CD8-positive, alpha-beta memory T cell (primary cell): ENCODE measurements around the gene CCDC120. TPM values are rescaled to one million over a fixed set of nuclear protein-coding genes. Genes with fewer than 3 reads are reported as not detected.

Source experiments
- CTCF ChIA-PET: fragments of 350-600 bp; sonication (Branson Sonifier 250); formaldehyde crosslinking; loops from one replicate; lab custom pipeline; 2021; ENCODE audit warnings: antibody characterized with exemption; lab: Charles Lee
- POLR2A ChIA-PET: fragments of 350-600 bp; sonication (Branson Sonifier 250); formaldehyde crosslinking; loops from one replicate; lab custom pipeline; 2021; ENCODE audit warnings: antibody characterized with exemption; lab: Charles Lee
- DNase-seq, 5 donors: peaks; one replicate each; pipeline versions ENCODE4 v3.0.0 to v3.0.0-alpha.2; 2020 to 2022; ENCODE audit warnings: mixed read lengths in 1 of 5
- H3K27ac ChIP-seq: one replicate; pipeline ENCODE4 v1.7.0; 2013; ENCODE audit warnings: low read depth, mild to moderate bottlenecking, low read length, moderate library complexity
- H3K27me3 ChIP-seq: 2 replicates; pipeline ENCODE4 v1.7.0; 2013; ENCODE audit warnings: low read length, mild to moderate bottlenecking; ENCODE audit not compliant: insufficient read depth, poor library complexity, severe bottlenecking
- H3K36me3 ChIP-seq: 2 replicates; pipeline ENCODE4 v1.7.0; 2013; ENCODE audit warnings: mild to moderate bottlenecking, low read length, moderate library complexity; ENCODE audit not compliant: insufficient read depth
- H3K4me1 ChIP-seq: 2 replicates; pipeline ENCODE4 v1.7.0; 2013; ENCODE audit warnings: mild to moderate bottlenecking, low read length, moderate library complexity; ENCODE audit not compliant: insufficient read depth
- H3K4me3 ChIP-seq: 2 replicates; pipeline ENCODE4 v1.7.0; 2013; ENCODE audit warnings: mild to moderate bottlenecking, low read length
- H3K9me3 ChIP-seq: 2 replicates; pipeline ENCODE4 v1.7.0; 2013; ENCODE audit warnings: mild to moderate bottlenecking, low read length
- H3K27ac Mint-ChIP-seq, 8 donors: one replicate each; pipeline ENCODE4 v1.8.0; 2020 to 2021; ENCODE audit warnings: mixed read lengths in 8 of 8, mild to moderate bottlenecking in 6 of 8, inconsistent platforms in 3 of 8, moderate library complexity in 3 of 8
- H3K27me3 Mint-ChIP-seq, 2 donors: one replicate each; pipeline ENCODE4 v1.8.0; 2020 to 2021; ENCODE audit warnings: mixed read lengths in 2 of 2, mild to moderate bottlenecking in 1 of 2, moderate library complexity in 1 of 2
- H3K36me3 Mint-ChIP-seq, 3 donors: one replicate each; pipeline ENCODE4 v1.8.0; 2020 to 2021; ENCODE audit warnings: mixed read lengths in 3 of 3, inconsistent platforms in 1 of 3, mild to moderate bottlenecking in 1 of 3
- H3K4me1 Mint-ChIP-seq, 3 donors: one replicate each; pipeline ENCODE4 v1.8.0; 2020 to 2021; ENCODE audit warnings: mixed read lengths in 3 of 3, inconsistent platforms in 1 of 3, mild to moderate bottlenecking in 1 of 3
- H3K4me3 Mint-ChIP-seq, 7 donors: one replicate each; pipeline ENCODE4 v1.8.0; 2020 to 2021; ENCODE audit warnings: mixed read lengths in 7 of 7, mild to moderate bottlenecking in 6 of 7, moderate library complexity in 4 of 7, inconsistent platforms in 2 of 7
- H3K9me3 Mint-ChIP-seq, 5 donors: one replicate each; pipeline ENCODE4 v1.8.0; 2020 to 2022; ENCODE audit warnings: mixed read lengths in 5 of 5, mild to moderate bottlenecking in 3 of 5, moderate library complexity in 2 of 5, inconsistent platforms in 1 of 5
- polyA plus RNA-seq: library from polyadenylated mRNA; unstranded; fragments of 300-500 nt; fragmentation: Illumina TruSeq; gene quantifications from one replicate; pipeline ENCODE4 v1.2.3, GENCODE V29; 2021
- total RNA-seq, 2 experiments: library from RNA; stranded (reverse); gene quantifications; one replicate each; pipeline ENCODE4 v1.2.3, GENCODE V29; 2021

CCDC120 gene
- total and polyA plus RNA-seq, 3 experiments from 2014 or later = 1.5 to 5.4 (median 5.1) TPM

DNA sequence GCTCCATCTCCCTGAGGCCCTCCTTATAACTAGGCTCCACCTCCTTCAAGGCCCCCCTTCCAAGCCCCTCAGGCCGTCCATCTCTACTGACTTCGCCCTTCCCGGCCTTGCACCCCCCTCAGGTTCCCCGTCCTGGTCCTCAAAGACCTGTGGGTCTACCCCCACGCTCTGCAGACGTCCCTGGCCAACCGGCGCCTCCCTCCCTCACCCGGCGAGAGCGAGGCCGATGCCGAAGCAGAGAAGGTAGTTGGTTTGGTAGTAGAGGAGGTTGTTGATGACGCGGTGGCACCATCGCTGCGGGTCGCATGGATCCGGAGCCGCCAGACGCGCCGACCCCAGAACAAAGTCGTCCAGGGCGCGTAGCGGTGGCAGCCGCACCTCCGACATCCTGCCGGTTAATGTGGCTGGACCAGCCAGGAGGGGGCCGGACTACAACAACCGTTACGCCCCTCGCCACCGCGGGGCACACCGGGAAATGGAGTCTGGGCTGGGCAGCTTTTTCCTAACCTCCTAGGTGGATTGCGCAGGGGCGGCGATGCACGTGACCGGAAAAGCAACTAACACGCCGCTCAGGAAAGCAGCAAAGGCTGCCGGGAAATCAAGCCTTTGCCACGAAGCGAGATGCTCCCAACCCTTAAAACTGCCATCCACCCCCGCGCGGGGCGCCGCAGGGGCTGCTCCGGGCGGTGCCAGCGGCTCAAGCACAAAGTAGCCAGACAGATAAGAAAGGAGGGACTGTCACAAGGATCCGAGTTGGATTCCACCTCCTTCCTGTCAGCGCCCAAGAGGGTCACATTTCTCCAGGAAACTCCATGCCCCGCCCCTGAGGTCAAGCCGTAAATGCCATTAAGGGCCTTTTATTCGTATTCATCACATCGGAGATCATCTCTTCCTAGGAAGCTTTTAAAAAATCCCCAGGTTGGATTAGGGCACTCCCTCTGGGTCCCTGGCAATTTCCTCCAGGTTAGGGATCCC lies 15.1 kb downstream of the CCDC120 start, which contains the start of gene PRAF2:
TSS of gene PRAF2 (minus strand) at position 402 of the 975 bp plus-strand sequence. CDS start at position 387, 15 bp downstream.
- POLR2A ChIA-PET = no interaction called here

DNA sequence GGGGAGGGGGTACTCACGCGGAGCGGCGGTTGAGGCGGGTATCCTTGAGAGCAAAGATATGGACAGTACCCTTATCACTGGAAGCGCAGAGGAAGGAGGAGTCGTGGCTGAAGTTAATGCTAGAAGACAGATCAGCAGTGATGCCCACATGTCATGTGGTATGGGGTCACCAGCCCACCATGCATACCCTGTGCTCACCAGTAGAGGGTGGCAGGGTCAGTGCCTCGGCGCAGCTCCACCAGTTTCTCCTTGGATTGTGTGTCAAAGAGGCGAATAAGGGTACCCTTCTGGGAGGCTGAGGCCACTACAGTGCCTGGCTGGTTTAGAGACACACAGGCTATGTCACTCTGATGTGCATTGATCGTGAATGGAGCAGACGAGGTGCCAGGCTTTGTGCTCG lies 16.5 kb downstream of the CCDC120 start:
- Histone ChIP-seq H3K4me3 (no peak overlapping the region), H3K27ac (no peak overlapping the region), H3K36me3 (no peaks in the 10 kb centered on the region), H3K9me3 (no peaks in the 10 kb centered on the region), H3K4me1 (peaks cover 15% of the 10 kb centered on the region), H3K27me3 (no peaks in the 10 kb centered on the region)
- ChIA-PET CTCF (interaction anchor here (0.6 kb wide), 1 partner anchor 26 kb away, joined by 3 read pairs; no protein-coding TSS in a partner anchor), POLR2A (no interaction called here)
- H3K27ac Mint-ChIP-seq = peak overlapping the region in 3 of 8 donors; percentile 58 to 95 (median 84)
- peaks cover 0 to 49% (median 0%) of the 10 kb centered on the region in 3 donors for H3K36me3 Mint-ChIP-seq
- peaks cover 8 to 29% (median 28%) of the 10 kb centered on the region in 3 donors for H3K4me1 Mint-ChIP-seq
- H3K4me3 Mint-ChIP-seq = peak overlapping the region in 1 of 7 donors; percentile 72
- DNase-seq = no peak
- no peaks in the 10 kb centered on the region for H3K9me3 Mint-ChIP-seq
- H3K27me3 Mint-ChIP-seq = peaks cover 0 to 5% of the 10 kb centered on the region in 2 donors

More for the DNA sequence above, 15.1 kb downstream of the CCDC120 start, which contains the start of gene PRAF2:
- peaks cover 8 to 22% (median 22%) of the 10 kb centered on the region in 3 donors for H3K4me1 Mint-ChIP-seq
- H3K9me3 Mint-ChIP-seq = no peaks in the 10 kb centered on the region
- CTCF ChIA-PET = no interaction called here
- H3K4me3 Mint-ChIP-seq = peak within 1 kb of the TSS; percentile 82 to 92 (median 86)
- Histone ChIP-seq H3K4me1 (peaks cover 9% of the 10 kb centered on the region), H3K4me3 (peak within 1 kb of the TSS; percentile 75), H3K36me3 (no peaks in the 10 kb centered on the region), H3K27ac (peak within 1 kb of the TSS; percentile 73), H3K27me3 (no peaks in the 10 kb centered on the region), H3K9me3 (no peaks in the 10 kb centered on the region)
- H3K27ac Mint-ChIP-seq = peak within 1 kb of the TSS; percentile 88 to 97 (median 95)
- DNase-seq = peak; percentile 81 to 93 (median 88)
- peaks cover 0 to 5% of the 10 kb centered on the region in 2 donors for H3K27me3 Mint-ChIP-seq
- peaks cover 0 to 39% (median 0%) of the 10 kb centered on the region in 3 donors for H3K36me3 Mint-ChIP-seq

DNA sequence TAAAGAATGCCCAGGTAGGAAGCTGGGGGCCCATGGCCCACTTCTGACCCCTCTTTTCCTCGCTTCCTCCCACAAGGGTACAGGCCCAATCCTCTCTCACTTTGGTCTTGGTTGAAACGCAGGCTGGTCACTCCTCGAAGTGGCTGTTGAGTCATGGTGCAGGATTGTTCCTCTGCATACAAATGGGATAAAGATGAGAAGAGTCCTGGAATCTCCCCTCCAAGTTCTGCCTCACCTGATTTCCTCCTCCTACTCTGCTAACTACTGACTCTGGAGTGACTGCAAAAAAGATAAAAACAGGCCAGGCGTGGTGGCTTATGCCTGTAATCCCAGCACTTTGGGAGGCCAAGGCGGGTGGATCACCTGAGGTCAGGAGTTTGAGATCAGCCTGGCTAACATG lies 19.1 kb downstream of the CCDC120 start:
- H3K27me3 Mint-ChIP-seq = peaks cover 0 to 4% of the 10 kb centered on the region in 2 donors

DNA sequence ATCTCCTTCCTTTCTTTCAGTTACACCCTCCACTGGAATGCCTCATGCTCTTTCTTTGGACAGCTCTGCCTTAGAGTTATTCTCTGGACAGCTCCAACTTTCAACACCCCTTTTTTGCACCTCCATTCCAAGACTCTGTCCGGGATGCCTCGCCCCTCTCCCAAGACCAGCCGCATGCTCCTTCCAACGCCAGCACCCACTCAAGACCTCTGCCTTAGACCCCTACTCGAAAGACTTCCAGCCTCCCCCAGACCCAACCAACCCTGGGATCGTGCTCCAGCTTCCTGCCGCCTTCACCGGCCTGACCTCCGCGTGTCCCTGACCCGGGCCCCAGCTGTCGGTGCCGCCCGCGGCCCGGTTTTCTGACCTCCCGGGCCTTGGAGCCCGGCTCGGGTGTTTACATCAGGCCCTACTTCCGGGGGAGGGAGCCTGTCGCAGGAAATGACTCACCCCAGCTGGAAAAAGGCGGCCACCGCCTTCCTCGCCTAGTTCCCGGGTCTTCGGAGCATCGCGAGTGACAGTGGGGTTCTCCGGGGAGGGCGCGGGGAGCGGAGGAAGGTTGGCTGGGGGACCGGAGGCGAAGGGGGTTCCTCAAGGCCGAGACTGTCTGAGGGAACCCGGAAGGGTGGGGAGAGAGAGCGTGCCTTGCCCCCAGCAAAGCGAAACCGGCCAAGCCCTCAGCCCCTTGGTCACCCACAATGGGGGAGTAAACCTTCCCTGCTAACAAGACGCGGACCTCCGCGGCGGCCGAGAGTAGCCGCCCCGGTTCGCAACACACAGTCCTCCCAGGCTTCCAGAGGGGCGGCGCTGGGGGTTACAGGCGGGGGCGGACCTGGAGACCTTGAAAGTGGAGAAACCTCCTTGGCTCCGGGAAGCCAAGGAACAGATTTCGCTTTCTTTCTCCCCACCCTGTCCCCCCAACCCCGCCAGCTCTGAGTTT lies 21.0 kb downstream of the CCDC120 start, which contains the start of gene WDR45:
TSS of gene WDR45 (minus strand) at position 399 of the 940 bp plus-strand sequence. CDS start 1,792 bp downstream, outside the sequence.
- Histone ChIP-seq H3K9me3 (no peaks in the 10 kb centered on the region), H3K27ac (peak within 1 kb of the TSS; percentile 92), H3K27me3 (no peaks in the 10 kb centered on the region), H3K4me3 (peak within 1 kb of the TSS; percentile 75), H3K36me3 (no peaks in the 10 kb centered on the region), H3K4me1 (peaks cover 7% of the 10 kb centered on the region)
- Mint-ChIP-seq H3K27me3 (peaks cover 0 to 3% of the 10 kb centered on the region in 2 donors), H3K4me1 (peaks cover 0 to 15% (median 11%) of the 10 kb centered on the region in 3 donors), H3K4me3 (peak within 1 kb of the TSS; percentile 81 to 95 (median 92)), H3K36me3 (peaks cover 0 to 41% (median 0%) of the 10 kb centered on the region in 3 donors), H3K9me3 (no peaks in the 10 kb centered on the region), H3K27ac (peak within 1 kb of the TSS; percentile 95 to 100 (median 99))
- peak; percentile 57 to 84 (median 69) for DNase-seq
- POLR2A ChIA-PET = interaction anchor here (0.5 to 1.6 kb wide), 7 partner anchors 29 to 541 kb away, joined by 3 to 8 read pairs (median 3); partner anchors contain the start of gene GRIPAP1
- CTCF ChIA-PET = interaction anchor here (0.7 to 2.0 kb wide), 3 partner anchors 76 to 185 kb away, joined by 3 to 6 read pairs (median 4); no protein-coding TSS in a partner anchor

More for the DNA sequence above, 19.1 kb downstream of the CCDC120 start:
- H3K27ac ChIP-seq = no peak overlapping the region
- H3K36me3 ChIP-seq = no peaks in the 10 kb centered on the region
- Mint-ChIP-seq H3K4me3 (no peak overlapping the region), H3K36me3 (peaks cover 0 to 43% (median 0%) of the 10 kb centered on the region in 3 donors), H3K4me1 (peaks cover 6 to 28% (median 22%) of the 10 kb centered on the region in 3 donors), H3K27ac (peak overlapping the region in 5 of 8 donors; percentile 12 to 100 (median 95)), H3K9me3 (no peaks in the 10 kb centered on the region)
- ChIA-PET POLR2A (no interaction called here), CTCF (no interaction called here)
- H3K9me3 ChIP-seq = no peaks in the 10 kb centered on the region
- H3K4me1 ChIP-seq = peaks cover 12% of the 10 kb centered on the region
- DNase-seq = no peak
- no peak overlapping the region for H3K4me3 ChIP-seq
- no peaks in the 10 kb centered on the region for H3K27me3 ChIP-seq

DNA sequence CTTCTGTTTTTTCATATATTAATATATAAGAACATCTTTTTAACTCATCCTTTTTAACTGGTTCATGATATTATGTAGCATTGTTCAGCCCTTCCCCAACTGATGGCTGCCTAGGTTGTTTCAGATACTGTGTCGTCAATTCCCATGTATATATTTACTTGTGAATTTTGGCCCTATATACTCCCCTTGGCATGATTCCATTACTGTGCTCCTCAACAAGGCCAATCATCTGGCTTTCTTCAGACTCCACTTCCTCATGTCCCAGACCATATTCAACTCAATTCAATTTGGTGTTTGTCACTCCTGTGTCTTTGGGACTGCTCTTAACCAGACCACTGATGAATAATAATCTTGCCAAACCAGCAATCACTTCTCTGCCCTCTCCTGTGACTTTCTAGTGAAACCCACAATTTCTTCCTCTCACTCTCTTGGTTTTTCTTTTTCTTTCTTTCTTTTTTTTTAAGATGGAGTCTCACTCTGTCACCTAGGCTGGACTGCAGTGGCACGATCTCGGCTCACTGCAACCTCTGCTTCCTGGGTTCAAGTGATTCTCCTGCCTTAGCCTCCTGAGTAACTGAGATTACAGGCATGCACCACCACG lies 23.6 kb downstream of the CCDC120 start:
- Mint-ChIP-seq H3K27ac (peak overlapping the region in 3 of 8 donors; percentile 27 to 54 (median 48)), H3K27me3 (peaks cover 0 to 1% of the 10 kb centered on the region in 2 donors), H3K4me1 (peaks cover 0 to 15% (median 11%) of the 10 kb centered on the region in 3 donors), H3K36me3 (peaks cover 0 to 22% (median 0%) of the 10 kb centered on the region in 3 donors), H3K9me3 (no peaks in the 10 kb centered on the region), H3K4me3 (peak overlapping the region in 3 of 7 donors; percentile 9 to 37 (median 37))
- no peak overlapping the region for H3K4me3 ChIP-seq
- H3K27me3 ChIP-seq = no peaks in the 10 kb centered on the region
- ChIA-PET CTCF (no interaction called here), POLR2A (no interaction called here)
- DNase-seq = no peak
- H3K4me1 ChIP-seq = peaks cover 7% of the 10 kb centered on the region
- no peak overlapping the region for H3K27ac ChIP-seq
- no peaks in the 10 kb centered on the region for H3K36me3 ChIP-seq
- H3K9me3 ChIP-seq = no peaks in the 10 kb centered on the region

DNA sequence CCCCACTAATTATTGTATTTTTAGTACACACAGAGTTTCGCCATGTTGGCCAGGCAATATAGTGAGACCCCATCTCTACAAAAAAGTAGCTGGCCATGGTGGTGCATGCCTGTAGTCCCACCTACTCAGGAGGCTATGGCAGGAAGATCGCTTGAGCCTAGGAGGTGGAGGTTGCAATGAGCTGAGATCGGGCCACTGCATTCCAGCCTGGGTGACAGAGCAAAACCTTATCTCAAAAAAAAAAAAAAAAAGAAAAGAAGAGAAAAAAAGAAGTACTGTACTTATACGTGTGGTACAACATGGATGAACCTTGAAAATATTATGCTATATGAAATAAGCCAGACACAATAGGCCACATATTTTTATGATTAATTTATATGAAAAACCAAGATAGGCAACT lies 30.8 kb downstream of the CCDC120 start:
- ChIA-PET CTCF (no interaction called here), POLR2A (interaction anchor here (0.6 kb wide), 1 partner anchor 46 kb away, joined by 4 read pairs; the partner anchor contains the start of gene TFE3)

DNA sequence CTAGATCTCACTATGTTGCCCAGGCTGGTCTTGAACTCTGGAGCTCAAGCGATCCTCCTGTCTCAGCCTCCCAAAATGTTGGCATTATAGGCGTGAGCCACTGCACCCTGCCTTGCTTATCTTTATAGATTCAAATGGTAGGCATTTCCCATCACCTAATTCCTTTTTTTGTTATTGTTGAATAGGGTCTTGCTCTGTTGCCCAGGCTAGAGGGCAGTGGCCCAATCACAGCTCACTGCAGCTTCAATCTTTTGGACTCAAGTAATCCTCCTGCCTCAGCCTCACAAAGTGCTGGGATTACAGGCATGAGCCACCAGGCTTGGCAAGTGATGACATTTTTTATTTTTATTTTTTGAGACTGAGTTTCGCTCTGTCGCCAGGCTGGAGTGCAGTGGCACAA lies 37.6 kb downstream of the CCDC120 start:
- Mint-ChIP-seq H3K9me3 (peaks cover 0 to 2% (median 0%) of the 10 kb centered on the region in 5 donors), H3K36me3 (peaks cover 0 to 3% (median 0%) of the 10 kb centered on the region in 3 donors), H3K27me3 (no peaks in the 10 kb centered on the region), H3K4me1 (peaks cover 0 to 8% (median 3%) of the 10 kb centered on the region in 3 donors), H3K4me3 (no peak overlapping the region), H3K27ac (peak overlapping the region in 2 of 8 donors; percentile 78 to 88)
- ChIA-PET CTCF (no interaction called here), POLR2A (no interaction called here)
- DNase-seq = no peak
- no peaks in the 10 kb centered on the region for H3K27me3 ChIP-seq
- H3K4me1 ChIP-seq = no peaks in the 10 kb centered on the region
- no peaks in the 10 kb centered on the region for H3K9me3 ChIP-seq
- H3K36me3 ChIP-seq = no peaks in the 10 kb centered on the region
- H3K4me3 ChIP-seq = no peak overlapping the region
- no peak overlapping the region for H3K27ac ChIP-seq

More for the DNA sequence above, 30.8 kb downstream of the CCDC120 start:
- Mint-ChIP-seq H3K4me3 (no peak overlapping the region), H3K4me1 (no peaks in the 10 kb centered on the region), H3K27ac (no peak overlapping the region), H3K27me3 (no peaks in the 10 kb centered on the region), H3K36me3 (no peaks in the 10 kb centered on the region), H3K9me3 (no peaks in the 10 kb centered on the region)
- no peak for DNase-seq
- no peak overlapping the region for H3K4me3 ChIP-seq
- H3K27ac ChIP-seq = no peak overlapping the region
- H3K4me1 ChIP-seq = no peaks in the 10 kb centered on the region
- no peaks in the 10 kb centered on the region for H3K36me3 ChIP-seq
- no peaks in the 10 kb centered on the region for H3K27me3 ChIP-seq
- H3K9me3 ChIP-seq = no peaks in the 10 kb centered on the region
